ENCODE results near the gene BBS5. TPM values are rescaled to one million over a fixed set of nuclear protein-coding genes. Genes with fewer than 3 reads are reported as not detected.

BBS5 gene
- total RNA-seq, 1 experiment from 2014 or later: 0.55 TPM

GRCh38 chr2:169509955-169510354, 30.7 kb downstream of the BBS5 start:
- no peak overlapping the region for H2AFZ ChIP-seq (ENCODE audit: low read length)
- H3K18ac ChIP-seq (ENCODE audit: insufficient read length, low read depth, low read length): no peak overlapping the region
- H4K20me1 ChIP-seq (ENCODE audit: control insufficient read depth, insufficient read depth, insufficient read length): no peaks in the 10 kb centered on the region
- Mint-ChIP-seq H3K4me1 (peaks cover 10 to 14% of the 10 kb centered on the region in 2 experiments), H3K36me3 (ENCODE audit: insufficient read depth in 1 of 3, low read depth in 3 of 3) (peaks cover 0 to 6% (median 1%) of the 10 kb centered on the region in 3 experiments; a peak in 1 of 7 replicates), H3K4me3 (no peak overlapping the region), H3K27me3 (ENCODE audit: low read depth) (no peaks in the 10 kb centered on the region; the same call in none of the 2 replicates), H3K9me3 (peaks cover 0 to 6% of the 10 kb centered on the region in 2 experiments; a peak in 3 of 5 replicates), H3K27ac (no peak overlapping the region)
- no peaks in the 10 kb centered on the region for H3K9me3 ChIP-seq (ENCODE audit: control insufficient read depth, low read depth, low read length)
- H3K27me3 ChIP-seq (ENCODE audit: insufficient read depth, low read length): no peaks in the 10 kb centered on the region
- no peak overlapping the region for H4K8ac ChIP-seq (replicated peaks; ENCODE audit: insufficient read length, low read depth, low read length)
- H3K23ac ChIP-seq (ENCODE audit: insufficient read length, low read depth, low read length): no peak overlapping the region
- H2BK5ac ChIP-seq (ENCODE audit: insufficient read length, low read length): no peak overlapping the region
- H2BK120ac ChIP-seq (ENCODE audit: low read depth, low read length, poor library complexity, severe bottlenecking): no peak overlapping the region
- no peak overlapping the region for H3K14ac ChIP-seq (ENCODE audit: insufficient read depth, low read length)
- DNase-seq: no peak
- no peak overlapping the region for H4K5ac ChIP-seq (ENCODE audit: insufficient read length, low read depth, low read length)
- no peak overlapping the region for H2BK12ac ChIP-seq (ENCODE audit: insufficient read length, low read depth, low read length)
- H3K4ac ChIP-seq (ENCODE audit: low read depth, low read length): no peak overlapping the region
- no peak overlapping the region for H2AK5ac ChIP-seq (ENCODE audit: insufficient read length, low read length)
- H3K4me2 ChIP-seq (ENCODE audit: insufficient read depth, insufficient read length, low read length): no peak overlapping the region
- no peak overlapping the region for H4K91ac ChIP-seq (ENCODE audit: insufficient read length, low read depth, low read length)
- H3K9ac ChIP-seq (ENCODE audit: extremely low read depth, insufficient read length, low read length): no peak overlapping the region
- WGBS (ENCODE audit: extremely low coverage, insufficient read length, low lambda C conversion rate): no CpG with 5 or more reads among the region's 8 CpGs
- H2BK15ac ChIP-seq (ENCODE audit: low read depth, low read length): no peak overlapping the region
- no peaks in the 10 kb centered on the region for H3K79me1 ChIP-seq (ENCODE audit: insufficient read depth, low read depth, low read length, poor library complexity, severe bottlenecking)
- H3K23me2 ChIP-seq (ENCODE audit: insufficient read length, low read depth, low read length, poor library complexity, severe bottlenecking): no peaks in the 10 kb centered on the region
- no peak for TF ChIP-seq CTCF (conservative IDR thresholded peaks at IDR 0.05)
- no peak overlapping the region for H3T11ph ChIP-seq (ENCODE audit: low read length)
- no peaks in the 10 kb centered on the region for H3K79me2 ChIP-seq (ENCODE audit: insufficient read depth, low read length)
- H3K56ac ChIP-seq (ENCODE audit: insufficient read length, low read depth, low read length): no peak overlapping the region
- no peaks in the 10 kb centered on the region for H3K4me1 ChIP-seq (ENCODE audit: insufficient read depth, low read length)
- no peak overlapping the region for H3K27ac ChIP-seq (ENCODE audit: insufficient read length, low read depth, low read length)
- no peak overlapping the region for H2BK20ac ChIP-seq (ENCODE audit: low read depth, low read length, poor library complexity, severe bottlenecking)
